B cell (primary cell): Measurements from ENCODE around the gene CDX1. TPM values are rescaled to one million over a fixed set of nuclear protein-coding genes. Genes with fewer than 3 reads are reported as not detected.

Source experiments
- ATAC-seq: fragments of 200-7000 bp; cut with Tn5 transposase; one replicate; pipeline ENCODE4 v1.10.0; 2021; ENCODE audit warnings: low read depth, mild to moderate bottlenecking, moderate number of reproducible peaks, moderate library complexity
- CTCF ChIA-PET: fragments of 350-600 bp; sonication (Branson Sonifier 250); formaldehyde crosslinking; loops from one replicate; lab custom pipeline; 2021; ENCODE audit warnings: antibody characterized with exemption, inconsistent platforms; lab: Charles Lee
- POLR2A ChIA-PET: fragments of 350-600 bp; sonication (Branson Sonifier 250); formaldehyde crosslinking; loops from one replicate; lab custom pipeline; 2021; ENCODE audit warnings: antibody characterized with exemption; lab: Charles Lee
- DNase-seq: peaks from one replicate; pipeline ENCODE4 v3.0.0; 2013
- H2AFZ ChIP-seq: 2 replicates; pipeline ENCODE4 v1.6.1; 2012; ENCODE audit warnings: mild to moderate bottlenecking, low read depth, low read length; ENCODE audit not compliant: insufficient read depth, poor library complexity, severe bottlenecking
- H3K27ac ChIP-seq, 2 donors: 1 replicate in 1 of 2; 2 replicates in 1 of 2; pipeline ENCODE4 v1.5.1; 2012 to 2013; ENCODE audit warnings: low read length in 2 of 2, mild to moderate bottlenecking in 2 of 2, moderate library complexity in 1 of 2
- H3K27me3 ChIP-seq, 4 experiments: fragments of 200-600 bp in 1 of 4; sonication (generic) in 1 of 4; replicated peaks in 1 of 4; 1 replicate in 2 of 4; 2 replicates in 2 of 4; pipeline versions ENCODE4 v1.6.1 to v1.7.0; 2013 to 2016; ENCODE audit warnings: low read length in 3 of 4, mild to moderate bottlenecking in 2 of 4, mixed read lengths in 1 of 4, moderate library complexity in 1 of 4; ENCODE audit not compliant: insufficient read depth in 4 of 4, control insufficient read depth in 3 of 4; ENCODE audit errors: control extremely low read depth in 1 of 4
- H3K36me3 ChIP-seq, 2 experiments: replicated peaks in 1 of 2; 1 replicate in 1 of 2; 2 replicates in 1 of 2; pipeline versions ENCODE4 v1.6.1 to v1.7.1; 2013; ENCODE audit warnings: low read length in 1 of 2; ENCODE audit not compliant: insufficient read depth in 2 of 2, control insufficient read depth in 1 of 2; ENCODE audit errors: control extremely low read depth in 1 of 2, extremely low read depth in 1 of 2
- H3K4me1 ChIP-seq, 2 donors: fragments of 200-600 bp in 1 of 2; sonication (generic) in 1 of 2; 1 replicate in 1 of 2; 2 replicates in 1 of 2; pipeline versions ENCODE4 v1.5.1 to v1.6.1; 2013 to 2017; ENCODE audit warnings: low read length in 2 of 2; ENCODE audit not compliant: control insufficient read depth in 2 of 2, insufficient read depth in 2 of 2
- H3K4me2 ChIP-seq: replicated peaks from 2 replicates; pipeline ENCODE3; 2012; ENCODE audit warnings: mild to moderate bottlenecking, low read depth, low read length; ENCODE audit not compliant: poor library complexity, severe bottlenecking
- H3K4me3 ChIP-seq, 5 experiments: fragments of 200-600 bp in 1 of 5; sonication (generic) in 1 of 5; 1 replicate in 3 of 5; 2 replicates in 2 of 5; pipeline versions ENCODE4 v1.5.1 to v1.7.0; 2011 to 2016; ENCODE audit warnings: low read length in 4 of 5, mild to moderate bottlenecking in 4 of 5, low read depth in 2 of 5, control low read depth in 1 of 5, moderate library complexity in 1 of 5; ENCODE audit not compliant: insufficient read depth in 1 of 5; ENCODE audit errors: control extremely low read depth in 1 of 5, extremely low read depth in 1 of 5
- H3K79me2 ChIP-seq: fragments of 200-600 bp; sonication (generic); one replicate; pipeline ENCODE4 v1.6.0; 2016; ENCODE audit warnings: low read length; ENCODE audit not compliant: control insufficient read depth, insufficient read depth
- H3K9ac ChIP-seq: fragments of 200-600 bp; sonication (generic); 2 replicates; pipeline ENCODE4 v1.6.1; 2017; ENCODE audit warnings: mild to moderate bottlenecking, low read length, moderate library complexity
- H3K9me3 ChIP-seq, 3 donors: one replicate each; pipeline versions ENCODE4 v1.6.1 to v1.7.1; 2013; ENCODE audit warnings: low read length in 2 of 3; ENCODE audit not compliant: control insufficient read depth in 2 of 3, insufficient read depth in 1 of 3; ENCODE audit errors: control extremely low read depth in 1 of 3
- H4K20me1 ChIP-seq: 2 replicates; pipeline ENCODE4 v1.6.0; 2012; ENCODE audit warnings: mild to moderate bottlenecking, low read length; ENCODE audit not compliant: insufficient read depth, control insufficient read depth, poor library complexity, severe bottlenecking
- H3K27ac Mint-ChIP-seq: one replicate; pipeline ENCODE4 v1.8.0; 2021; ENCODE audit warnings: mixed read lengths
- H3K27me3 Mint-ChIP-seq: one replicate; pipeline ENCODE4 v1.8.0; 2021; ENCODE audit warnings: mixed read lengths
- H3K4me1 Mint-ChIP-seq: one replicate; pipeline ENCODE4 v1.8.0; 2021; ENCODE audit warnings: mixed read lengths
- H3K4me3 Mint-ChIP-seq: one replicate; pipeline ENCODE4 v1.8.0; 2021; ENCODE audit warnings: mixed read lengths
- H3K9me3 Mint-ChIP-seq: one replicate; pipeline ENCODE4 v1.8.0; 2022; ENCODE audit warnings: mixed read lengths; ENCODE audit not compliant: insufficient read depth
- CTCF ChIP-seq: fragments of 200-600 bp; IDR thresholded peaks from one replicate; pipeline ENCODE4 v1.8.0; 2022; ENCODE audit warnings: antibody characterized with exemption, mild to moderate bottlenecking
- EZH2 ChIP-seq: IDR thresholded peaks from 2 replicates; pipeline ENCODE4 v1.6.1; 2012; ENCODE audit warnings: borderline replicate concordance, low read depth, mild to moderate bottlenecking, moderate library complexity, low read length; ENCODE audit not compliant: insufficient read depth, poor library complexity, severe bottlenecking
- WGBS: methylation state at CpG from one replicate; pipeline ENCODE4 v1.1.5; 2013; ENCODE audit warnings: missing lambda C conversion rate; ENCODE audit not compliant: insufficient coverage; 5-methylcytosine and 5-hydroxymethylcytosine counted together
- intact Hi-C: fragments of 100-400 bp; cut with micrococcal nuclease; formaldehyde crosslinking; loops from one replicate; pipeline ENCODE4 v1.10.0; 2022
- polyA plus RNA-seq: library from polyadenylated mRNA; depleted of rRNA; stranded (reverse); fragments of >200 nt; gene quantifications from 2 replicates; pipeline ENCODE4 v1.2.3, GENCODE V29; 2012
- total RNA-seq, 2 donors: library from RNA; stranded (reverse); fragments of 120-200 nt in 1 of 2; gene quantifications; 1 replicate in 1 of 2; 2 replicates in 1 of 2; pipeline versions ENCODE4 v1.2.3 to v1.2.4, GENCODE V29; 2013 to 2022

The CDX1 gene
- total and polyA plus RNA-seq, 2 donors (not counting 1 experiment from before 2014, with no cell fraction given): not detected

GRCh38 chr5:150148117-150148927 is 18.3 kb upstream of the CDX1 start:
- H3K4me3 ChIP-seq: no peak overlapping the region
- CTCF ChIA-PET: no interaction called here
- DNase-seq: no peak

DNA sequence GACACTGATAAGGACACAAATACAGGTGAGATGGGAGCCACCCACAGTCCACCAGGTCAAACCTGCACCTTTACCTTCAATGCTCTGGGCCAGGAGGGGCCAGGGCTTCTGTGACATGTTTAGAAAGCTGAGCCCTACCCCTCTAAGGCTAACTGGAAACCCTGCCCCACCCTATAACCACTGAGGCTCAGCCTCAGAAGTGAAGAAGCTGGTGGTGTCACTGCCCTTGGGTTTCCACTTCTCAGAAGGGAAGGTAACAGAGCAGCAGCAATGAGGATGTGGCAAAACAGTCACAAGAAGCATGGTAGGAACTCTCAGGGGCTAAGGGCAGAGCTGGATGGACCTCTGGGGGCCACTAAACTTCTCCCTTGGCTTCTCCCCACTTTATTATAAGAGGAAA is 17.0 kb upstream of the CDX1 start:
- H3K27ac Mint-ChIP-seq: no peak overlapping the region
- CTCF ChIA-PET: no interaction called here

More at GRCh38 chr5:150148117-150148927, 18.3 kb upstream of the CDX1 start:
- Histone ChIP-seq H3K27me3 (no peaks in the 10 kb centered on the region), H3K4me1 (no peaks in the 10 kb centered on the region), H4K20me1 (no peaks in the 10 kb centered on the region), H3K36me3 (no peaks in the 10 kb centered on the region), H3K9me3 (no peaks in the 10 kb centered on the region), H3K79me2 (no peaks in the 10 kb centered on the region), H2AFZ (no peak overlapping the region), H3K9ac (no peak overlapping the region), H3K27ac (no peak overlapping the region), H3K4me2 (no peak overlapping the region)
- Mint-ChIP-seq H3K9me3 (no peaks in the 10 kb centered on the region), H3K27ac (no peak overlapping the region), H3K4me1 (no peaks in the 10 kb centered on the region), H3K4me3 (no peak overlapping the region), H3K27me3 (no peaks in the 10 kb centered on the region)
- TF ChIP-seq CTCF: no peak
- POLR2A ChIA-PET: no interaction called here
- intact Hi-C loops: no loop called here
- 93% methylated on average over 10 of the region's 11 CpGs for WGBS
- no peak for ATAC-seq

More for the DNA sequence above, 17.0 kb upstream of the CDX1 start:
- H3K79me2 ChIP-seq: no peaks in the 10 kb centered on the region
- no peaks in the 10 kb centered on the region for H3K9me3 ChIP-seq
- H3K4me1 Mint-ChIP-seq: peaks cover 6% of the 10 kb centered on the region
- no peaks in the 10 kb centered on the region for H3K27me3 Mint-ChIP-seq
- H3K27ac ChIP-seq: no peak overlapping the region
- POLR2A ChIA-PET: no interaction called here
- H4K20me1 ChIP-seq: no peaks in the 10 kb centered on the region
- no peaks in the 10 kb centered on the region for H3K36me3 ChIP-seq
- TF ChIP-seq CTCF (no peak), EZH2 (no peak)
- H3K4me3 ChIP-seq: no peak overlapping the region
- DNase-seq (no peak), ATAC-seq (no peak)
- no peak overlapping the region for H2AFZ ChIP-seq
- no peaks in the 10 kb centered on the region for H3K27me3 ChIP-seq
- H3K4me3 Mint-ChIP-seq: no peak overlapping the region
- intact Hi-C loops: no loop called here
- H3K9ac ChIP-seq: no peak overlapping the region
- no peaks in the 10 kb centered on the region for H3K4me1 ChIP-seq
- H3K9me3 Mint-ChIP-seq: no peaks in the 10 kb centered on the region
- no peak overlapping the region for H3K4me2 ChIP-seq
